Motor neuron (in vitro differentiated cells): ENCODE results near the gene IGSF9. TPM values are rescaled to one million over a fixed set of nuclear protein-coding genes. Genes with fewer than 3 reads are reported as not detected.
A peak's percentile ranks its signal among the peaks of the same experiment; 100 is the strongest.

Experiments
- ATAC-seq, 8 experiments: fragments of 200-7000 bp; cut with Tn5 transposase; replicated peaks in 6 of 8; 2 replicates each; pipeline ENCODE4 v1.8.0; 2021; ENCODE audit warnings: mild to moderate bottlenecking in 8 of 8, moderate library complexity in 8 of 8
- H3K27ac ChIP-seq, 2 donors: fragments of 250-450 bp; sonication (Bioruptor Pico); 2 replicates each; pipeline ENCODE4 v1.9.0; 2021; ENCODE audit warnings: antibody characterized with exemption in 2 of 2, mild to moderate bottlenecking in 2 of 2, moderate library complexity in 1 of 2
- H3K4me1 ChIP-seq, 2 donors: fragments of 250-450 bp; sonication (Bioruptor Pico); replicated peaks in 1 of 2; 2 replicates each; pipeline ENCODE4 v1.6.1; 2021; ENCODE audit warnings: antibody characterized with exemption in 2 of 2, mild to moderate bottlenecking in 2 of 2, moderate library complexity in 1 of 2
- H3K4me3 ChIP-seq, 5 donors: fragments of 250-450 bp; sonication (Bioruptor Pico); 2 replicates each; pipeline ENCODE4 v1.9.0; 2021; ENCODE audit warnings: antibody characterized with exemption in 5 of 5, mild to moderate bottlenecking in 5 of 5, moderate library complexity in 4 of 5
- WGBS, 10 experiments: fragments of 450-650 bp; shearing (Covaris generic); methylation state at CpG; one replicate each; pipeline ENCODE4 v1.0.0; 2022; 5-methylcytosine and 5-hydroxymethylcytosine counted together
- in situ Hi-C, 9 experiments: fragments of 400-800 bp; cut with MboI; loops; one replicate each; pipeline ENCODE4 v1.15.0; 2021; ENCODE audit warnings: low sequenced_read_pairs in 9 of 9, low pct_unique_long_range_greater_than_20kb in 2 of 9; ENCODE audit not compliant: unreplicated experiment in 9 of 9
- total RNA-seq, 8 experiments: library from RNA; unstranded; fragments of 300-600 nt; gene quantifications; 2 replicates each; pipeline versions ENCODE4 v1.2.3 to v1.2.4, GENCODE V29; 2022

Gene IGSF9
- total RNA-seq, 8 experiments from 2014 or later = 0.59 to 16.2 (median 3.4) TPM

DNA sequence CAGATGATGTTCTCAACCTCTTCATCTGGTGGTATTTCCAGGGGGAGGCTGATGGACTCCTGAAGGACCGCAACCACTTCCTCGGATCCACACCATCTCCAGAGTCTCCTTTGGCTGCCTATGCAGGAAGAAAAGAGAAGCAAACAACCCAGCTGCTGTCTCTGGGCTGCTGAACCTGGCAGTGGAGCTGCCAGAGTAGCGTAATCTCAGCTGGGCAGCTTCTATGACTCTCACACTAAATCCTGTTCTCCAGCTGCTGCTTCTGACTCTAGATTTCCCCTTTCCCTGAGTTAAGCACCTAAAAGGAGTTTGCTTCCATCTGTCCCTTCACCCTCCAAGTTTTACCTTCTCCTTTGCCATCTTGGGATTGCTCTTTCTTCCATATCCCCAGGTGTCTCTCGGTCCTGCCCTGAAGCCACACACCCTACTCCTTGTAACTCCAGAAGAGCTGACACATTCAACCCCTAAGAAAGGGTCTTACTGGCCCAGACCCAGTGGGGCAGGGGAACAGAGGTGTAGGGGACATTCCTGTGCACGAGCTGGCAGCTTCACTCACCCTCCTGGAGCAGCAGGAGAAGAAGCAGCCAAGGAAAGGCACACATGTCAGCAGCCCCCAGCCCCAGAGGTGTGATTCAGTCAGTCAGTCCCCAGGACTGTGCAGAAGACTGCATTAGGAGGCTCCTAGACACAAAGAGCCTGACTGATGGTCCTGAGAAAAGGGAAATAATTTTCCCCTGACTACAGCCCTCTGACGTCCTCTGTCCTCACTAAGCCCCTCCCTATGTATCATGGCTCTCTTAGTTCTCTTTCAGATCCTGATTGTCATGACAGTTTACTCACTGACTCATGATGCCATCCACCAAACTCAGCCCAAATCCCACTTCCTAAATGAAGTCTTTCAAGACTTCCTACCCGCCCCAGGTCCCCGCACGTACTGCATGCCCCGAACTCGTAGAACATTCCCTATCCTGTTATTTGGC is 8.4 kb upstream of the IGSF9 start, which contains the start of gene SLAMF9:
Gene SLAMF9 (minus strand): TSS at position 702 of the 980 bp plus-strand sequence. CDS start 100 bp downstream, at position 602.
- H3K27ac ChIP-seq = no peak within 1 kb of the TSS
- ATAC-seq = peak in 6 of 8 experiments; percentile 43 to 99 (median 95)
- 52 to 100% (median 70%) methylated on average over 1 to 10 of the region's 11 CpGs; no CpG with 5 or more reads in 2 of the 10 experiments for WGBS, 10 experiments
- peaks cover 0 to 6% of the 10 kb centered on the region in 2 donors for H3K4me1 ChIP-seq
- H3K4me3 ChIP-seq = no peak within 1 kb of the TSS
- in situ Hi-C loops = no loop called here

DNA sequence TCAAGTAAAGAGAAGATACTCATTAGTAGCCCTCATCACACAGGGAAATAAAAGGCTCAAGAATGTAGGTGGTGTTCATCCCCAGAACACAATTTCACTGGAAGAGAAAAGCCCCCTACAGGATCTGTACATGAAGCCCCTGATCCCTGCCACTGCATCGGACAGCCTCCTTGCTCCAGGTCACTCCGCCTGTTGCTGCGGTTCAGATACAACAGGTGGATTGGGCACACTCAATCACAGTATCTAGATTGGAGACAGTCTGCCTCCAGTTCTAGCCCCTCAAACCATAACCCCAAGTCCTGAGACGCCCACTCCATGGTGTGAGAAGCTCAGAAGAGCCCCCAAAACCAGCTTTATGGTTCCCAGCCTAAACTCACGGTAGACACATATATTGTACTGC is 7.5 kb upstream of the IGSF9 start:
- 40 to 100% (median 81%) methylated on average over 1 to 5 of the region's 5 CpGs; no CpG with 5 or more reads in 4 of the 10 experiments for WGBS, 10 experiments

DNA sequence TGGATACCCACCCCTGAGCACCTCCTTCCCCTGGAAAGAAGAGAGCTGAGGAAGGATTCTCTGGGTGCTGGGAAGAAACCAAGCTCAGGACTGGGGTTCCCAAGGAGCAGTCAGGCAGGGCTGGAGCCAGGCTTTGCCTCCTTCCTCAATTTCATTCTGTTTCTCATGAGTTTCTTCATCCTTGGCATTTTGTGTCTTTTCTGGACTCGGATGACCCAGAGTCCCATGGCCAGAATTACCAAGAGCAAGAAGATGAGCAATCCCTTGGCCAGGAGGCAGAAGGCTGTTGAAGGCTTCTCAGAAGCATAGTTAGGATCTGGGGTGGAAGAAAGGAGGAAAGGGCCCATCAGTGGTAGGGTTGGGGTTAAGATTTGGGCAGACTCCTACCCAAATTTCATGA is 6.1 kb upstream of the IGSF9 start:
- ATAC-seq = no peak
- no peak overlapping the region for H3K27ac ChIP-seq
- 0 to 67% (median 51%) methylated on average over 1 of the region's 1 CpG; no CpG with 5 or more reads in 4 of the 10 experiments for WGBS, 10 experiments
- H3K4me1 ChIP-seq = peaks cover 0 to 6% of the 10 kb centered on the region in 2 donors
- in situ Hi-C loops = no loop called here
- H3K4me3 ChIP-seq = no peak overlapping the region

More for the DNA sequence above, 7.5 kb upstream of the IGSF9 start:
- no peak for ATAC-seq
- Histone ChIP-seq H3K4me1 (peaks cover 0 to 6% of the 10 kb centered on the region in 2 donors), H3K4me3 (no peak overlapping the region), H3K27ac (no peak overlapping the region)
- in situ Hi-C loops = no loop called here

DNA sequence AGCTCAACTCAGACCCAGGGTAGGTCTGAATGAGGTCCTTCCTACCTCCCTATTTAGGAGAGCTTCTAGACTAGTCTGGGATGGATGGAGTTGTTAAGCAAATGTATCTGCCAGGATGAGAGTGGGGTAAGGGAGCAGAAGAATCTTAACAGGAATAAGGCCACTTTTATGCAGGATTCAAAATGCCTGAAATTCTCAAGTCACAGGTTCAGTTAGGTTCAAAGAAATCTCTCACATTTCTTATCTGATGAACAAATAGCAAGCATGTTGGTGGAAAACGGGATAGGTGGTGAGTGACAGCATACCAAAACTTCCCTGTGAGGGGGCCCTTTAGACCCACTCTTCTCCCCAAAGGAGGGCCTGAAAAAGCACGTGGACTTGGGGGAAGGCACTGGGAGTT is 5.6 kb upstream of the IGSF9 start:
- in situ Hi-C loops = no loop called here

DNA sequence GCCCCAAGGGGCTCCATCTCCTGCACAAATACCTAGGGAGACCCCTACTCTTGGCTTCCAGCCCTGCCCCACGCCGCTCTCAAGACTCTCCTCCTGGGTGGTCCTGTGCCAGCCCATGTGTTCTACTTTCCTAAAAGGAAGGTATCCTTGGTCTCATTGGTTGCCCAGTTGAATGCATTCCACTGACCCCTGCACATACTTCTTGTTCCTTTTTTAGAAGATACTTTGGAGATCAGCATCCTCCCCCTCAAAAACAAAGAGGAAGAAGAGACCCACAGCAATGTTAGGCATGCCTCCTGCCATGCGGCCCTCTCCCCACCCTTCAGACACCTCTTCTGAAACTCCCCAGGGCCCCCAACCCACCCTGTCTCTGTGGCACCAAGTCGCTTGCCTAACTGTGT is 4.6 kb upstream of the IGSF9 start:
- Histone ChIP-seq H3K27ac (no peak overlapping the region), H3K4me1 (peaks cover 0 to 11% of the 10 kb centered on the region in 2 donors), H3K4me3 (no peak overlapping the region)
- in situ Hi-C loops = loop anchor here in 3 of 9 experiments (25.0 kb wide), 3 partner anchors 137 to 287 kb away; partner anchors contain the start of genes IGSF8 (in 2 of the 3), KCNJ9 (in 2 of the 3) and DUSP23 (in 1 of the 3)
- no peak for ATAC-seq
- 72 to 94% (median 90%) methylated on average over 2 to 3 of the region's 4 CpGs; no CpG with 5 or more reads in 7 of the 10 experiments for WGBS, 10 experiments

More for the DNA sequence above, 5.6 kb upstream of the IGSF9 start:
- no peak overlapping the region for H3K4me3 ChIP-seq
- 0 to 54% (median 36%) methylated on average over 1 to 2 of the region's 2 CpGs; no CpG with 5 or more reads in 3 of the 10 experiments for WGBS, 10 experiments
- no peak for ATAC-seq
- H3K4me1 ChIP-seq = peaks cover 0 to 9% of the 10 kb centered on the region in 2 donors
- no peak overlapping the region for H3K27ac ChIP-seq

DNA sequence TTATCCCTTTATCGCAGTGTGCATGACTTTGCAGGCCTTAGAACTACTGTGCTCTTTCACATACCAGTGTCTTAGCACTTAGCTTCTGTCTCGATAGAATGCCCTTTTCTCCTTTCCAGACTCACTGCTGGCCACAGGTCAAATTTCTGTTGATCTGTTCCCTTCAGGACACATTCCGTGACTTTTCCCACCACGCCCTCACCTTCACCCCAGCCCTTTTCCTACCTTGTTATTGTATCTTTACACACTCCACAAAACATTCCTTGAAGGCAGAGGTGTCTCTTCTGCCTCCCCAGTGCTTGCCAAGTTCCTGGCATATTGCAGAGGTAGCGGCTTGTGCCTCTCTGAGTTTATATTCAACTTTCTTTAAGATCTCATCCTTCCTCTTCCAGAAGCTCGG is 3.7 kb upstream of the IGSF9 start:
- no peak overlapping the region for H3K4me3 ChIP-seq
- H3K4me1 ChIP-seq = peaks cover 7 to 14% of the 10 kb centered on the region in 2 donors
- in situ Hi-C loops = loop anchor here in 3 of 9 experiments (25.0 kb wide), 3 partner anchors 138 to 288 kb away; partner anchors contain the start of genes IGSF8 (in 2 of the 3), KCNJ9 (in 2 of the 3) and DUSP23 (in 1 of the 3)
- H3K27ac ChIP-seq = no peak overlapping the region
- WGBS, 10 experiments = 78 to 100% (median 86%) methylated on average over 1 to 6 of the region's 6 CpGs
- ATAC-seq = no peak

DNA sequence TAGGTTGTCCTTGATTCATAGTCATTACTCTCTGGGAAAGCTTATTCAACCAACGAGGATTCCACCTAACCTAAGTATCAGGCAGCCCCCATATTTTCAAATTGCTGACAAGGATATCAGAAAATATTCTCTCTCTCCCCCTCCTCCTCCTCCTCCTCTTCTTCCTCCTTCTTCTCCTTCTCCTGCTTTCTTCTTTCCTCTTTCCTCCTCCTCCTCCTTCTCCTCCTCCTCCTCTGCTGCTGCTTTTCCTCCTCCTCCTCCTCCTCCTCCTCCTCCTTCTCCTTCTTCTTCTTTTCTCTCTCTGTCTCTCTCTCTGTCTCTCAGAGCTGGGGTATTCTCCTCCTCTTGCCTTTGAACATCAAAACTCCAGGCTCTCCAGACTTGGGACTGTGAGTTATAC is 2.5 kb upstream of the IGSF9 start:
- no peak overlapping the region for H3K4me3 ChIP-seq
- 13 to 100% (median 67%) methylated on average over 1 of the region's 1 CpG; no CpG with 5 or more reads in 2 of the 10 experiments for WGBS, 10 experiments
- H3K27ac ChIP-seq = no peak overlapping the region
- no peak for ATAC-seq
- in situ Hi-C loops = loop anchor here in 3 of 9 experiments (25.0 kb wide), 3 partner anchors 139 to 289 kb away; partner anchors contain the start of genes IGSF8 (in 2 of the 3), KCNJ9 (in 2 of the 3) and DUSP23 (in 1 of the 3)
- H3K4me1 ChIP-seq = peaks cover 19 to 21% of the 10 kb centered on the region in 2 donors

DNA sequence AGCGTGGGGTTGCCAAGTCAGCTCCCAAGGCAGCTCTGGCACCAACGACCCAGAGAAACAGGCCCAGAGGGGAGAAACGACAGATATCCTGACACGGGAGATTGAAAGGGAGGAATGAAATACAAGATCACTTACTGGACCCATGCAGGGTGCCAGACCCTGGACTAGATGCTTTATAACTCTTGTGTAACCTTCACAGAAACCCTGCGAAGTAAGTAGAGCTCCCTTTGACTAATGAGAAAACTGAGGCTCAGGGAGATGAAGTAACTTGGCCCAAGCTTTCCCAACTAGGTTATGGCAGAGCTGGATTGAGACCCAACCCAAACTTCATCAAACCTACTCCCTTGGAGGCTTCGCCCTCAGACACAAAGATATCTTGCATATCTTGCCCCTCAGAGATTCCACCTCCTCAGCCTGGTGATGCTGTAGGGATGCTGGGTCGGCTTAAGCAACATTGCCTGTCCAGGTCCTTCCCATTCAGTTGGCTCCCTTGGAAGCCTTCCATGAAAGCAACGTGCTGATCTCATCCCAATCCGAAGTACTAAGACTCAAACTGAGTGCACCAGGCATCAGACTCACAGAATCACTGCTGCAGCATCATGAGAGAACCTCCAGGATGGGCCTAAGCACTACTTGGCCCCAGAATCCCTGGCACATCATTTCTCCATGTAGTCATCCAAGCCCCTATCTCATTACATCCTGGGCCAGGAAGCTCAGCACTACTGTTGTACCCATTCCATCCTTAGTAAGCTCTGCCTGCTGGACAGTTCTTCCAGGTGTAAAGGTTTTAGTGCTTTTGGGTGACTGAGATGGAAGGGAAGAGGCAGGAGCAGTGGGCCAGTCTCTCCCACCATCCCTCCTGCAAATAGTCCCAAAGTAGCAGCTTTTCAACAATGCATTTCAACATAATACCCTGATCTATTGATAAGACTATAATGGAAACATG is 1.1 kb upstream of the IGSF9 start:
- Histone ChIP-seq H3K4me3 (peak overlapping the region in 2 of 5 donors; percentile 55 to 59), H3K27ac (no peak overlapping the region), H3K4me1 (peaks cover 33 to 36% of the 10 kb centered on the region in 2 donors)
- in situ Hi-C loops = loop anchor here in 3 of 9 experiments (25.0 kb wide), 3 partner anchors 141 to 291 kb away; partner anchors contain the start of genes IGSF8 (in 2 of the 3), KCNJ9 (in 2 of the 3) and DUSP23 (in 1 of the 3)
- 20 to 100% (median 80%) methylated on average over 1 to 8 of the region's 9 CpGs for WGBS, 10 experiments
- ATAC-seq = no peak

DNA sequence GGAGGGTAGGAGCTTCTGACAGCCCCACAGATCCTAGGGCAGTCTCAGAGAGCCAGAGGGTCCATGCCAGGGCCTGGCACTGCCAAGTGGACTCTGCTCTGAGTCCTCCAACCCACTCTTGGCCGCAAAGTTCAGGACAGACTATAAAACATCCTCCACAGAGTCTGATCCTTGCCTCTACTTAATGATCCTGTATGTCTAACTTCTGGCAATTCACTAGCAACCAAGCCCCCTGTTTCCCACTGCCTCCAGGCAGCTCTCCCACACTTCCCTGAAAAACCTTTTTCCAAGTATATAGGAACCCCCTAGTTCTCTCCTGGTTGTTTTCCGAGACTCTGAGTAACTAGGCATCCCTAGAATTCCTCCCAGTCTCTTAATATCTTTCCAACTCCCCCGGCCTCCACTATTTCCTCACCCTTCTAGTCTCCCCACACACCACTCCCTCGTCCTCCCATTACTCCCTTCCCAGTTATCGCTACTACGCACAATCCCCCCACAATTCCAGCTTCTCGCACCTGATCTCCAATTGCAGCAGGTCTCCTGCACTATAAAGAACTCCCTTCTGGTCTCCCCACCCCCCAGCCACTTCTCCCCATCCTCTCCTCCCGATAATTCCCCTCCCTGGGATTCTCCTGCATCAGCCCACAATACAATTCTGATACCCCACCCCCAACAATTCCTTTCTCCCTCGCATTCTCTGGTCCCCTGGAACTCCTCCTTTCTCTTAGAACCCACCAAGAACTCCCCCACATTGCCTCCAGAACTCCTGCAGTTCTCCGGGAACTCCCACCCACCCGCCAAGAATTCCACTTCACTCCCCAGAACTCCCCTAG is 574 bp downstream of the IGSF9 start:
- ATAC-seq = no peak
- WGBS, 10 experiments = 0 to 55% (median 25%) methylated on average over 1 to 11 of the region's 11 CpGs; no CpG with 5 or more reads in 3 of the 10 experiments
- peaks cover 45 to 48% of the 10 kb centered on the region in 2 donors for H3K4me1 ChIP-seq
- no peak overlapping the region for H3K27ac ChIP-seq
- peak overlapping the region; percentile 43 to 59 (median 52) for H3K4me3 ChIP-seq
- in situ Hi-C loops = loop anchor here in 3 of 9 experiments (25.0 kb wide), 3 partner anchors 142 to 292 kb away; partner anchors contain the start of genes IGSF8 (in 2 of the 3), KCNJ9 (in 2 of the 3) and DUSP23 (in 1 of the 3)

DNA sequence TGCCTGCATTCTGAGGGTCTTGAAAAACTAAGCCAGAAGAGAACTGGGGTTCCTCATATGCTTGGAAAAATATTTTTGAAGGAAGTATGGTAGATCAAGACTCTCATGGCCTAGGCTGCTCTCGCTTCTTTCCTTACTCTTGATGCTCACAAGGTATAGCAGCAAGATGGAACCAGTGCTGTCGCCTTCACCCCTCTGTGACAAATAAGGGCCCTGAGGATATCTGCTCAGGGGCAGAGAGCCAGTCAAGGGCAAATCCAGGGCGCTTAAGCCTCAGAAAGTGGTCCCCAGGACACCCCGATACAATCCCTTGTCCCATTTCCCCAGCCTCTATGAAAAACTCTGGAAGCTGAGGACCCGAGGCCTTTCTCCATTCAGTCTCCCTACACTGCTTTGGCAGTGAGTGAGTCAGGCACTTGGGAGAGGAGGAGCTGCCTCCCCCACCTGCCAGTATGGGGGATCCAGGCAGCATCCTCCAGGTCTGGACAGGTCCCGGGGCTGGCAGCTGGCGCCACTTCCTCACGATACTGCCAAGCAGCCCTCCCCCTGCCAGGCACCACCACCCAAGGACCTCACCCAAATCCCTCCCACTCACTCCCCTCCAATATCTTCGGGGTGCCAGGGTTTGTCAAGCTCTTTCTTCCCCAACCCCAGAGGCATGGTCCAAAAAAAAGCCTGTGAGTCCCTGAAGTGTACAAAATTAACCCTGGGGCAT is 1.3 kb downstream of the IGSF9 start:
- in situ Hi-C loops = loop anchor here in 3 of 9 experiments (25.0 kb wide), 3 partner anchors 143 to 293 kb away; partner anchors contain the start of genes IGSF8 (in 2 of the 3), KCNJ9 (in 2 of the 3) and DUSP23 (in 1 of the 3)
- no peak for ATAC-seq
- Histone ChIP-seq H3K4me1 (peaks cover 45 to 48% of the 10 kb centered on the region in 2 donors), H3K4me3 (peak overlapping the region in 3 of 5 donors; percentile 43 to 55 (median 52)), H3K27ac (no peak overlapping the region)
- WGBS, 10 experiments = 78 to 100% (median 83%) methylated on average over 1 to 9 of the region's 9 CpGs; no CpG with 5 or more reads in 4 of the 10 experiments
